Calu3 (cell line): ENCODE data around the gene SNX17. TPM values are rescaled to one million over a fixed set of nuclear protein-coding genes. Genes with fewer than 3 reads are reported as not detected.
A peak's percentile ranks its signal among the peaks of the same experiment; 100 is the strongest.

Source experiments
- BruUV-seq: library from RNA; stranded (reverse); fragments of 400-500 nt; replicated peaks from 2 replicates; lab custom pipeline; 2021; lab: Mats Ljungman, UMichigan
- CTCF ChIA-PET: fragments of 300-600 bp; sonication (Branson Sonifier 250); formaldehyde crosslinking; loops from one replicate; lab custom pipeline; 2022; ENCODE audit warnings: antibody characterized with exemption; lab: Charles Lee
- DNase-seq: peaks from one replicate; pipeline ENCODE4 v3.0.0; 2022
- H3K27ac Mint-ChIP-seq: one replicate; pipeline ENCODE4 v1.8.0; 2022; ENCODE audit warnings: mixed read lengths; ENCODE audit not compliant: unreplicated experiment
- H3K27me3 Mint-ChIP-seq: one replicate; pipeline ENCODE4 v1.8.0; 2022; ENCODE audit warnings: mixed read lengths; ENCODE audit not compliant: unreplicated experiment
- H3K36me3 Mint-ChIP-seq: one replicate; pipeline ENCODE4 v1.8.0; 2022; ENCODE audit warnings: mild to moderate bottlenecking, moderate library complexity, mixed read lengths; ENCODE audit not compliant: insufficient read depth, unreplicated experiment
- H3K4me1 Mint-ChIP-seq: one replicate; pipeline ENCODE4 v1.8.0; 2022; ENCODE audit warnings: mild to moderate bottlenecking, low read depth, mixed read lengths; ENCODE audit not compliant: unreplicated experiment
- H3K4me3 Mint-ChIP-seq: one replicate; pipeline ENCODE4 v1.8.0; 2022; ENCODE audit warnings: mild to moderate bottlenecking, low read depth, moderate library complexity, mixed read lengths; ENCODE audit not compliant: unreplicated experiment
- H3K9me3 Mint-ChIP-seq: one replicate; pipeline ENCODE4 v1.8.0; 2022; ENCODE audit warnings: low read depth, mixed read lengths; ENCODE audit not compliant: unreplicated experiment
- CTCF ChIP-seq: fragments of 200-600 bp; IDR thresholded peaks from one replicate; pipeline ENCODE4 v1.8.0; 2022; ENCODE audit warnings: antibody characterized with exemption; ENCODE audit not compliant: unreplicated experiment
- intact Hi-C: fragments of 100-400 bp; cut with micrococcal nuclease; formaldehyde crosslinking; loops from one replicate; pipeline ENCODE4 v1.10.0; 2022; ENCODE audit not compliant: unreplicated experiment
- total RNA-seq: library from RNA; stranded (reverse); gene quantifications from 2 replicates; pipeline ENCODE4 v1.2.3, GENCODE V29; 2022

The SNX17 gene
- total RNA-seq, 1 experiment from 2014 or later, result 85.3 TPM

GRCh38 chr2:27376866-27377617 is 6.6 kb downstream of the SNX17 start:
- peaks cover 70% of the 10 kb centered on the region for H3K36me3 Mint-ChIP-seq

GRCh38 chr2:27377618-27378095 is 7.2 kb downstream of the SNX17 start:
- H3K27me3 Mint-ChIP-seq, result no peaks in the 10 kb centered on the region
- no TSS peak for BruUV-seq
- H3K4me3 Mint-ChIP-seq, result no peak overlapping the region
- peaks cover 15% of the 10 kb centered on the region for H3K4me1 Mint-ChIP-seq
- intact Hi-C loops, result no loop called here
- DNase-seq, result no peak
- peak overlapping the region; percentile 58 for H3K27ac Mint-ChIP-seq
- no peaks in the 10 kb centered on the region for H3K9me3 Mint-ChIP-seq
- H3K36me3 Mint-ChIP-seq, result peaks cover 70% of the 10 kb centered on the region
- TF ChIP-seq CTCF, result no peak
- CTCF ChIA-PET, result no interaction called here

More at GRCh38 chr2:27376866-27377617, 6.6 kb downstream of the SNX17 start:
- no peak for TF ChIP-seq CTCF
- CTCF ChIA-PET, result no interaction called here
- Mint-ChIP-seq H3K4me3 (no peak overlapping the region), H3K27me3 (no peaks in the 10 kb centered on the region), H3K9me3 (no peaks in the 10 kb centered on the region), H3K4me1 (peaks cover 15% of the 10 kb centered on the region), H3K27ac (peak overlapping the region; percentile 58)
- no peak for DNase-seq
- no TSS peak for BruUV-seq
- intact Hi-C loops, result no loop called here

GRCh38 chr2:27378096-27378808 is 7.8 kb downstream of the SNX17 start:
- Mint-ChIP-seq H3K36me3 (peaks cover 75% of the 10 kb centered on the region), H3K27ac (peak overlapping the region; percentile 93), H3K4me3 (no peak overlapping the region), H3K4me1 (peaks cover 15% of the 10 kb centered on the region), H3K27me3 (no peaks in the 10 kb centered on the region), H3K9me3 (no peaks in the 10 kb centered on the region)
- CTCF ChIA-PET, result no interaction called here
- TF ChIP-seq CTCF, result no peak
- DNase-seq, result peak; percentile 34
- no TSS peak for BruUV-seq
- intact Hi-C loops, result no loop called here

GRCh38 chr2:27378809-27379290 is 8.4 kb downstream of the SNX17 start:
- H3K27me3 Mint-ChIP-seq, result no peaks in the 10 kb centered on the region
- TF ChIP-seq CTCF, result no peak
- BruUV-seq, result no TSS peak
- peaks cover 15% of the 10 kb centered on the region for H3K4me1 Mint-ChIP-seq
- peaks cover 75% of the 10 kb centered on the region for H3K36me3 Mint-ChIP-seq
- DNase-seq, result no peak
- intact Hi-C loops, result no loop called here
- peak overlapping the region; percentile 93 for H3K27ac Mint-ChIP-seq
- no peaks in the 10 kb centered on the region for H3K9me3 Mint-ChIP-seq
- CTCF ChIA-PET, result interaction anchor here (0.5 kb wide), 1 partner anchor 32 kb away, joined by 3 read pairs; no protein-coding TSS in a partner anchor
- H3K4me3 Mint-ChIP-seq, result peak overlapping the region; percentile 72
